Epithelial cell of prostate (primary cell): Measurements from ENCODE around the gene KIAA0232.

Source experiments
- DNase-seq: peaks from one replicate; pipeline ENCODE4 v3.0.0-alpha.2; 2011; ENCODE audit warnings: low read depth, low spot score
- H3K27ac ChIP-seq: fragments of 450-650 bp; 2 replicates; pipeline ENCODE4 v1.5.1; 2017; ENCODE audit warnings: mild to moderate bottlenecking

The KIAA0232 gene, protein sequence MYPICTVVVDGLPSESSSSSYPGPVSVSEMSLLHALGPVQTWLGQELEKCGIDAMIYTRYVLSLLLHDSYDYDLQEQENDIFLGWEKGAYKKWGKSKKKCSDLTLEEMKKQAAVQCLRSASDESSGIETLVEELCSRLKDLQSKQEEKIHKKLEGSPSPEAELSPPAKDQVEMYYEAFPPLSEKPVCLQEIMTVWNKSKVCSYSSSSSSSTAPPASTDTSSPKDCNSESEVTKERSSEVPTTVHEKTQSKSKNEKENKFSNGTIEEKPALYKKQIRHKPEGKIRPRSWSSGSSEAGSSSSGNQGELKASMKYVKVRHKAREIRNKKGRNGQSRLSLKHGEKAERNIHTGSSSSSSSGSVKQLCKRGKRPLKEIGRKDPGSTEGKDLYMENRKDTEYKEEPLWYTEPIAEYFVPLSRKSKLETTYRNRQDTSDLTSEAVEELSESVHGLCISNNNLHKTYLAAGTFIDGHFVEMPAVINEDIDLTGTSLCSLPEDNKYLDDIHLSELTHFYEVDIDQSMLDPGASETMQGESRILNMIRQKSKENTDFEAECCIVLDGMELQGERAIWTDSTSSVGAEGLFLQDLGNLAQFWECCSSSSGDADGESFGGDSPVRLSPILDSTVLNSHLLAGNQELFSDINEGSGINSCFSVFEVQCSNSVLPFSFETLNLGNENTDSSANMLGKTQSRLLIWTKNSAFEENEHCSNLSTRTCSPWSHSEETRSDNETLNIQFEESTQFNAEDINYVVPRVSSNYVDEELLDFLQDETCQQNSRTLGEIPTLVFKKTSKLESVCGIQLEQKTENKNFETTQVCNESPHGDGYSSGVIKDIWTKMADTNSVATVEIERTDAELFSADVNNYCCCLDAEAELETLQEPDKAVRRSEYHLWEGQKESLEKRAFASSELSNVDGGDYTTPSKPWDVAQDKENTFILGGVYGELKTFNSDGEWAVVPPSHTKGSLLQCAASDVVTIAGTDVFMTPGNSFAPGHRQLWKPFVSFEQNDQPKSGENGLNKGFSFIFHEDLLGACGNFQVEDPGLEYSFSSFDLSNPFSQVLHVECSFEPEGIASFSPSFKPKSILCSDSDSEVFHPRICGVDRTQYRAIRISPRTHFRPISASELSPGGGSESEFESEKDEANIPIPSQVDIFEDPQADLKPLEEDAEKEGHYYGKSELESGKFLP (N-terminal part only)

DNA sequence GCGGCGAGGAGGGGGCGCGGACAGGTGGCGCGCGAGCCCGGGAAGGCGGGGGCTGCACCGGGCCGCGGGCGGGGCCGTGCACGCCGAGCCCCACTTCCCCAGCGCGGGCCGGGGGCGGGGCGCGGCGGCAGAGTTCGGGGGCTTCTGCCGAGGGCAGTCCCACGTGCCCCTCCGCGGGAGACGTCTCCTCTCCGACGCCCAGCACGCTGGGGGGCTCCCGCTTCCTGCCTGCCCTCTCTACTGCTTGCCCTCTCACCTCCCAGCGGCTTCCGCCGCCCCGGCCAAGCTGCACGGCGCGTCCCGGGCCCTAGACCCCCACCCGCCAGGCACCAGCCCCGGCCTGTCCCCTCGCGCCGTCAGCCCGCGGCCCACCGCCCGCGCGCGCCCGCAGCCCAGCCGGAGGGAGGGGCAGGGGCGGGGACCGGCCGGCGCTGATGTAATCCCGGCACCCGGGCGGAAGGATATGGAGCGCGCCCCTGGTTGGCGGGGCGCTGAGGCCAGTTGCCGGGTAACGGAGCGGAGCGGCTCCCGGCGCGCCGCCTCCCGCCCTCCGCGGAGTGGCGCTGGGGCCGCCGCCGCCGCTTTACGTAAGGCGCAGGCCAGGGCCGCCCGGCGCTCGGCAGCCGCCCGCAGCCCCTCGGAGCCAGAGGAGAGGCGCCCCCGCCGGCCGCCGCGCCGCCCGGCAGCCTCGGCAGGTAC, at the start of gene KIAA0232:
TSS of gene KIAA0232 (plus strand) at position 581 of the 699 bp plus-strand sequence. CDS start 41,727 bp downstream, outside the sequence.
- H3K27ac ChIP-seq, result peak within 1 kb of the TSS; percentile 86
- DNase-seq, result no peak

DNA sequence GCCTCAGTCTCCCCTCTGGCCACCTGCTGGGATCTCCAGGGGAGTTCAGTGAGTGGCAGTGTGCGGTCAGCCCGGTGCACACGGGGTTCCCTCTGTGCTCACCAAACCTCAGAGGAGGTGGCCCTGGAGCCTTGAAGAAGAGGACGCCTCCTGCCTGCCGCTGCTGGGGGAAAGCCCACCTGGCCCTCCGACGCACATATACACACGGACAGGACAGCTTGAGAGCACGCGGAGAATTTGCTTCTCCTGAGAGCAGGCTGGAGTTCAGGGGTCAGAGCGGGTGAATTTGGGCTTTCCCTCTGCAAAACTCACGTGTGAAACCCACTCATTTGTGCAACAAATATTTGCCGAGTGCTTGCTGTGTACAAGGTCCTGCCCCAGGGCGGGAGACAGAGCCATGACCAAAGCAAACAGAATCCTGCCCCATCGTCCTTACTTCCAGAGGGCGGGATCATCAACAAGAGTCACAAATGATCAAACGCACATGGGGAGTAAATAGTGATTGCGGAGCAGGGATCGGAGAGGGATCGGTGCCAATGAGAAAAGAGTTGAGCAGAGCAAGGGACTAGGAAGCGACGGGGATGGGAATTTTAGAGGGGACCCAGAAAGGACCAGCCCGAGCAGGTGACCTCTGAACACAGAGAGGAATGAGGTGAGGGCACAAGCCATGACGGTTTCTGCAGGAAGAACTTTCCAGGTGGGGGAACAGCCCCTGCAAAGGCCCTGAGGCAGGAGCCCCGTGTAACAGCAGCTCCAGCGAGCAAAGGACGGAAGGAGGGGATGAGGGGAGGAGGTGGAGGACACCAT, 49.0 kb upstream of the KIAA0232 start:
- no peak for DNase-seq
- H3K27ac ChIP-seq, result no peak overlapping the region

DNA sequence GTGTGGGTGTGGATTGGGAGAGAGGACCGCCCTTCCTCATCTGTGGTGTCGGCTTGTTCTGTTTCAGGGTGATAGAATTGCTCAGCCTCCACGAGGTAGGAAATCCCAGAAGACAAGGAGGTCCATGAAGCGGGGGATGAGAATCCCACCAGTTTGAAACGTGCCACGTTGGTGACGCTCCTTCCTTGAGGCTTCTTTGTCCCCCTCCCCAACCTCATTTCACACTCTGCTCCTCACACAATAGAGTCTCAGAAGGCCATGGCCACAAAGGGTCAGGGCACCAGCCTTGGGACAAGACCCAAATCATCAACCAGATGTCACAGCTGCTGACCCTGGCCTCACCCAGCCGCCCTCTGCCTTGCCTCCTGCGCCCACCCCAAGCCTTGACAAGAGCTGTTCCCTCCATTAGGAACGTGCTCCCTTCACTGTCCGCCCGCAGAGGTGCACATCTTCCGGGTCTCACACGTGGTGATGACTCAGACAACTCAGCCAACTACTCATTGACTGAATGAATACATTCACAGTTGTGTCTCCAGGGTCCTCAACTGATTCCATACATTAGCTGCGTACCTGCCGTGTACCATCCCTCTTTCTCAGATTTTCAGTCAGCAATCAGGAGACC, 48.3 kb upstream of the KIAA0232 start:
- H3K27ac ChIP-seq, result no peak overlapping the region
- DNase-seq, result no peak

DNA sequence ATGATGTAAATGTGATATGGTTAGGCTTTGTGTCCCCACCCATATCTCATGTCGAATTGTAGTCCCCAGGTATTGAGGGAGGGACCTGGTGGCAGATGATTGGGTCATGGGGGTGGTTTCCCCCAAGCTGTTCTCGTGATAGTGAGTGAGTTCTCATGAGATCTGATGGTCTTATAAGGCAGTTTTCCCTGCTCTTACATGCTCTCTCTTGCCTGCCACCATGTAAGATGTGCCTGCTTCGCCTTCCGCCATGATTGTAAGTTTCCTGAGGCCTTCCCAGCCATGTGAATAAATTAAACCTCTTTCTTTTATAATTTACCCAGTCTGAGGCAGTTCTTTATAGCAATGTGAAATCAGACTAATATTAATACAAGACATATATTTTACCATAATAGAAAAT, 42.6 kb upstream of the KIAA0232 start:
- DNase-seq, result no peak
- H3K27ac ChIP-seq, result no peak overlapping the region

DNA sequence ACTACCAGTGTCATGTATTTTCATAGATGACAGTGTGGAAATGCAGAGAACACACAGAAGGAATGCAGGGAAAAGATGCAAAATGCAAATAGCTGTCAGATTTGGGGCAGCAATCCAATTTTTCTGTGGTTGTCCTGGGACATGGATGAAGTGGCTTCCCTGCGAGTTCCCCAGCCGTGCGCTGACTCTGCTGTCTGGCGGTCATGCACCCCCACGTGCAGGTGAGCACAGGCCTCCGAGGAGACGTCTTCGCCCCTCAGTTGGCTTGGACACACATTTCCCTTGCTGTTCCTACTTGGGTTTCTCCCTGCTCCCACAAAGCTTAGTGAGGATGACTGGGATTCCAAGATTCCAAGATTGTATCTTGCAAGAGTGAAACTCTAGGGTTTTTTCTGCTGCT, 42.2 kb upstream of the KIAA0232 start:
- no peak for DNase-seq
- no peak overlapping the region for H3K27ac ChIP-seq

DNA sequence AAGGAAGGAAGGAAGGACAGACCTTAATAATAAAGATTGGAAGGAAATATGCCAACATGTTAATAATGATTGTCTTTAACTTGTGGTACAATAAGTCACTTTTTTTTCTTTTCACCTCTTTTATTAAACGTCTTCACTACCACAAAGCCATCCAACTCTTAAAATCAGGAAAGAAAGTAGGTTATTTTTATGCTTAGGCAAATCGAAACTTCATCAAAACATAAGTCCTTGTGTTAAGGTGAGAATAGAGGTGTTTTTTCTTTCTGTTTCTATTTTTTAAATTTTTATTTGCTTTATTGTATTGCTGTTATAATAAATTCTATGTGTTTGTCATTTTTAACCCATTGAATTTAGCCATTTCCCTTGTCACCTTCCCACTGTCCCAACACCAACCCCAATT, 40.0 kb upstream of the KIAA0232 start:
- H3K27ac ChIP-seq, result no peak overlapping the region
- DNase-seq, result no peak

DNA sequence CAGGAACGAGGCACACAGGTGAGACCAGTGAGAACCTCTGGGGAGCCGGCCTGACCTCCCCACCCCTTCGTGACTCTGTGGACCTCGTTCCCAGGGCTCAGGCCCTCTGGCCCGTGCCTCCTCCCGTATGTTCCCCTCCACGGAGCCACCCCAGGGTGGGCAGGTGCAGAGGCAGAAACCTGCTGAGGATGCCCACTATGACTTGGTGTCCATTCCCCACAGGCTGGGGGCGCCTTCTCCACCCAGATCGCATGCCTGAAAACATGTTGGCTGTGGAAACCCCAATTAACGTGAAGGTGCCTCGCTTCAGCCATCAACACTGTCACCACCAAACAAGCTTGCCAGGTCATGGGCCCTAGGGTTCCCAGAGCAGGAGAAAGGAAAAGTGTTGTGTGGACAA, 39.5 kb upstream of the KIAA0232 start:
- no peak for DNase-seq
- no peak overlapping the region for H3K27ac ChIP-seq

DNA sequence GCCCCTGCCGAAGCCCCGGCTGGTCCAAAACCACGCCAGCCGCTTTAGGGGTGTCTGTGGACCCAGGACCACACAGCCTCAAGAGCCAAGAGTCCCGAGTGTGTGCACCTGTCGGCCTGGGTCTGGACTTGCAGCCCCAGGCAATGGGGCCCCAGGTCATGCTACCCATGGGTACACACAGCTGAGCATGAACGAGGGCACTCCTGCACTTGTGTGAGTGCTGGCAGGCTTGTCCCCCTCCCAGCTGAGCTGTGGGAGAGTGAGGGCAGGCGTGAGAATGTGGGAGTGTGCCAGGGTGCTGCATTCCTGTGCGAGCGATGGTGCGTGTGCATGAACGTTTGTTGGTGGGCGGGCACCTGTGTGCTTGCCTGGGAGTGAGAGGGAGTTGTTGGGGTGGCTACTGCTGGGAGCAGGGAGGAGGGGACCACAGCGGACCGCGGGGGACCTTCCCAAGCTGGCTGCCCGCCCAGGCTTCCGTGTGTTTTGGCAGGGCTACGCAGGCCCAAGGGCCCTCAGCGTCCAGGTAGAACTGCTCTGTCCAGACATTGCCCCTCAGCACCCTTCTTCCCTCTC, 35.7 kb upstream of the KIAA0232 start:
- no peak for DNase-seq
- H3K27ac ChIP-seq, result no peak overlapping the region

DNA sequence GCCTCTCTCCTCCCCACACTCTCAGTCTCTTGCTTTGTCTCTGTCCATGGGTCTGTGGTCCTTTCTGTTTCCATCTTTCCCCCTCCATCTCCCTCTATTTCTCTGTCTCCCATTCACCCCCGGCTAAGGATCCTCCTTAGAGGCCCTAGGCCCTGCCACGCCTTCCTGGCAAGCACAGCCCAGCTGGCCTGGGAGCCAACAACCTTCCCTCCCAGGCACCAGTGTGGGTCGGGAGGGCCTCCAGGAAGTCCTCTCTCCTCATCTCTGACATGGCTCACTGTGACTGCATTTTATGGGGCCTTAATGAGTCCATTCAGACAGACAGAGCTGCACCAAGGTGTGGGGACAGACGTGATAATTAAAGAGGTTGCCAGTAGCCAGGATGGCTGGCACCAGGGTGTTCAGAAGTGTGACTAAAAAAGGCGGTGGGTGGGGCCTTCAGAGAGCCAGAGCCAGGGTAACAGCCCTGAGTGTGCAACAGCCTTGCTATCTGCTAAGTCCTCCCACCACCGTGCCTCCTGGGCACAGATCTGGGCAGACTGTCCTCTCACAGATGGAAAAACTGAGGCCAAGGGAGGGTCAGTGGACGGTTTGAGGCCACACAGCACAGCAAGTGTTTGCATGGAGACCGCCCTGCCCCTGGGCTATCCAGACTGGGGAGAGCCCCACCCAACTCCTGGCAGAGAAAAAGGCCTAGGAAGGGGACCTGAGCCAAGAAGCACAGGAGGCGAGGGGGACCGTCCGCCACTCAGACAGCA, 35.1 kb upstream of the KIAA0232 start:
- no peak for DNase-seq
- H3K27ac ChIP-seq, result no peak overlapping the region

DNA sequence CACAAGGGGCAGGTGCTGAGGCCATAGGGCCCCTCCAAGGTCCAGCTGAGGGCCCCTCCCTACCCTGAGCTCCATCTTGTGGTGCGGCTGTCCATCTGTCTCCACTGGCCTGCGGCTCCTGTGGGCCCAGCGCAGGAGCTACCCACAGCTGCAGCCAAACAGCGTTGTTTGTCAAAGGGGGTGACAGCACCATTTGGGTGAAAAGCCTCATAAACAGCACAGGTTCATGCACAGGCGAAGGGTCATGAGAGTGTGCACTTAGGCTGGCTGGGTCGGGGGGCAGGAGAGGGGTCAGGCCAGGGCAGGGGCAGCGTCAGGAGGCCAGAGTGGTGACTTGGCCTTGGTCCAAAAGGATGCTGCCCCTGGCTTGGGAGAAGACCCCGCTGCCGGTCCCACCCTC, 34.2 kb upstream of the KIAA0232 start:
- no peak for DNase-seq

DNA sequence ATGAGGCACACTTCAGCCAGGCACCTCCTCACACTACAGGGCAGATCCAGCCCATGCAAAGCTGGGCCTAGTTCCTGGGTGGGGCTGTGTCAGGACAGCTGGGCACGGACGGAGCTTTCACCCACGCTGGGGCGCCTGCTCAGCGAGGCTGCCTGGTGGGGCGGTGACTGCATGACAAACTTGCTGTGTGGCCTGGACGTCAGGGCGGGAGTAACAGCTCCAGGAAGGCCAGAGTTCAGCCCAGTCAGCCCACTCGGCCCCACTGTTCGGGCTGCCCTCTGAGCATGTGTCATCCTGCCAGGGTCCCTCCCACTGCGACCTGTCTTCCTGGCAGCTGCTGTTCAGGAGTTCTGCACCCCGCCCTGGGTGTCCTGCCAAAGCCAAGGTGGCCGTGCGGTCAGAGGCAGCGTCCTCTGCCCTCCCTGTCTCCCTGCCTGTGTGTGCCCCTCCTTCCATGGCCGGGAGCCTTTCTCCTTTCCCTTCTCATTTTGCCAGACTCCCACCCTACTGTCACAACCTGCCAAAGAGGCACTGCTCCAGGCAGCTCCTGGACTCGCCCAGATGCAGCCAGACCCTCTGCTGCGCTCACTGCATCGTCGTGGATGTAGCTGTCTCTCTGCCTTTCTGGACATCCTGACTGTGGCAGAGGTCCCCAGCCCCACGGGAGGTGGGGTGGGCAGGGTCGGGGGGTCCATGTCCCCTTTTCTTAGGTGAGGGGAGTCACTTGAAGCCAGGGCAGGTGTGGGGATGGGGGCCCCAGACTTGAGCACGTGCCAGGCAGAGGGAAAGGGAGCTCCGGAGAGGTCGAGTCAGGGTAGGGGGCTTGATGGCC, 33.0 kb upstream of the KIAA0232 start:
- peak overlapping the region; percentile 45 for H3K27ac ChIP-seq
- no peak for DNase-seq

More for the DNA sequence above, 34.2 kb upstream of the KIAA0232 start:
- H3K27ac ChIP-seq, result no peak overlapping the region

DNA sequence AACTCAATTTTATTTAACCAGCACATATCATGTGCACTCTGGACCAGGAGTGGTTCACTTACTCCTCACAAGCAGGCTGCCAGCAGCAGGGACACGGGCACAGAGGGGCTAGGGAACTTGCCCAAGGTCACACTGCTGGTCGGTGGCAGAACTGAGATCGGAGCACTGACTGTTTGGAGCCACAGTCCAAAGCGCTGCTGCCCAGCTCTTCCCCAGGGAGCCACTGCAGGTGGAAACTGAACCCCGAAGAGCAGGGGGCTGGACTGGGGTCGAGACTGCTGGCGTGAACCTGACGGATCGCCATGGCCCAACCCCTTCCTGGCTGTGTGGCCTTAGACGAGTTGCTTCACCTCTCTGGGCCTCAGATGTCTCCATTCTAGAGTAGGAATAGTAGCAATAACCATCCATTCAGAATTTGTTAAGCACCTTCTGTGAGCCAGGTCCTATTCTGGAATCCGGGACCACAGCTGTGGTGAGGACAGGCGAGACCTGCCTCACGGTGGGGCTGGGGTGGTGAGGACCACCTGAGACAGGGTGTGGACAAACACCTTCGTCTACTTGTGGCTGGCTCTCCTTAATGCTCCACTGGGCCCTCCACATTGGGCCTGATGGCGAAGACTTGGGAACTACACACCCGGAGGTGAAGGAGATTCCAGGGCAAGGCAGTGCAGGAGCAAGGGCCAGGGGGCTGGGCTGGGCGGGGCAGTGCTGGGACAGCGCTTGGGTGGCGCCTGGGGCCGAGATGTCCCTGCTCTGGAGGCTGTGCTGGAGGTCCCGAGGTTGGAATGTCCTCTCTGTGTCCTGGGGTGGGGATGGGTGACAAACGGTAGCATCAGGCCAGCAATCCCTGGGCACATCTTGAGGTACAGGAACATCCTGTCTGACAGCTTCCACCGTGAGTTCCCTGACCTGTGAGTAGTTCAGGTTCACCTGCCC, 32.0 kb upstream of the KIAA0232 start:
- DNase-seq, result no peak
- H3K27ac ChIP-seq, result peak overlapping the region; percentile 45

DNA sequence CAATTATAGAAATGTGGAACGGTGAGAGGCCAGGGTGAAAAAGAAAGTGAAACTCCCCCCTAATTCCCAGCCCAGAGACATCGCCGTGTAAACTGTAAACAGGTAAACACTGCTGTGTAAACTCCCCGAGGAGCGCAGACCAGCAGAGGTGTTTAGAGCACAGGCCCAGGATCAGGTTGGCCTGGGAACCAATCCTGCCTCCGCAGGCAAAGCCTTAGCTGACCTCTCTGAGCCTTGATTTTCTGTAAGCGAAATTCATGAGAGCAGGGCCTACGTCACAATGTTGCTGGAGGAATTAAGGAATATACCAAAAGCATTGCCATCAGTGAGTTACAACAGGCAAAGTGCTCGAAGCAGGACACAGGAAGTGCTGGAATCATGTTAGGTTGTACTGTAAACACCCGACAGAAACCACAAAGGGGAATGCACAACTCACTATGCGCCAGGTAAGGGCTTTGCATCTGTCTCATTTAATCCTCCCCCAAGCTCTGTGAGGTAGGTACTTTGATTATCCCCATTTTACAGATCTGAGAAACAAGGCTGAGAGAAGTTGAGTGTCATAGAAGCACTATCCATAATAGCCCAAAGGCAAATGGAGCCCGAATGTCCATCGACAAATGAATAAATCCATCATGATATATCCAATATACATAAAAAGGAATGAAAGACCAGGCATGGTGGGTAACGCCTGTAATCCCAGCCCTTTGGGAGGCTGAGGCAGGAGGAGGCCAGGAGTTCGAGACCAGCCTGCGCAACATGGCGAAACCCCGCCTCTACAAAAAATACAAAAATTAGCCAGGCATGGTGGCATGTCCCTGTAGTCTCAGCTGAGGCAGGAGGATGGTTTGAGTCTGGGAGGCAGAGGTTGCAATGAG, 30.7 kb upstream of the KIAA0232 start:
- H3K27ac ChIP-seq, result peak overlapping the region; percentile 45
- DNase-seq, result no peak

DNA sequence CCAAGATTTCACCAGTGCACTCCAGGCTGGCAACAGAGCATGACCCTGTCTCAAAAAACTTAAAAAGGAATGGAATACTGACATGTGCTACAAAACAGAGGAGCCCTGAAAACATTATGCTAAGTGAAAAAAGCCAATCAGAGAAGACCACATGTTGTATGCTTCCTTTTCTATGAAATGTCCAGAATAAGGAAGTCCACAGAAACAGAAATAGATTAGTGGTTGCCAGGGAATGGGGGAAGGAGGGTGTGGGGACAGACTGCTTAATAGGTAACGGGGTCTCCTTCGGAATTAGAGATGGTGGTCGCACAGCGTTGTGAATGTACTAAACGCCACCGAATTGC, 30.1 kb upstream of the KIAA0232 start:
- no peak overlapping the region for H3K27ac ChIP-seq
- DNase-seq, result no peak

DNA sequence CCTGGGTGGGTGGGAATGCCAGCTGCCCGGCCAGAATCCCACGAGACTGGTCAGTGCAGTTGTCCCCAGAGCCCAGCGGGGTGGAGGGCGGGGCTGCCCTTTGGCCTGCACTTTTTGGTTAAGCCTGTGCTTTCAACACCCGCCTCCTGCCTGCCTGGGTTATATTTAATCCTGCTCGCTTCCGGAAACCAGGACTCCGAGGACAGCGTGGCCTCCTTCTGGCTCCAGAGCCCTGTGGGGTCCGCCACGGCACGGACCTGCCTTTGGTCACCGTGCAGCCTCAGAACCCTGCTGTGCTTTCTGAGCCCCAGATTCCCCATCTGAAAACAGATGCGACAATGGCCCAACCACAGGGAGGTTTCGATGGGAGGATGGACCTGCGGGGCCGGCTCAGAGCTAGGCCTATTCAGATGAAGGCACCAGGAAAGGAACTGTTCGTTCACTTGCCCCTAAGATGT, 29.4 kb upstream of the KIAA0232 start:
- H3K27ac ChIP-seq, result no peak overlapping the region
- no peak for DNase-seq
